A673 (cell line): ENCODE measurements around the gene MCM9.

Experiments used
- CTCF ChIP-seq: fragments of 300-800, 200-600 bp; sonication (generic); conservative IDR thresholded peaks from 2 replicates; pipeline ENCODE4 v1.5.1; 2017; ENCODE audit warnings: low read depth, mild to moderate bottlenecking, antibody characterized with exemption, low read length, moderate library complexity, mixed read lengths
- EZH2 ChIP-seq: fragments of 200-600 bp; sonication (generic); IDR thresholded peaks from 2 replicates; pipeline ENCODE4 v1.6.1; 2017; ENCODE audit warnings: borderline replicate concordance, low read depth, mild to moderate bottlenecking, mixed read lengths, antibody characterized with exemption, low read length; ENCODE audit not compliant: poor library complexity, severe bottlenecking

DNA sequence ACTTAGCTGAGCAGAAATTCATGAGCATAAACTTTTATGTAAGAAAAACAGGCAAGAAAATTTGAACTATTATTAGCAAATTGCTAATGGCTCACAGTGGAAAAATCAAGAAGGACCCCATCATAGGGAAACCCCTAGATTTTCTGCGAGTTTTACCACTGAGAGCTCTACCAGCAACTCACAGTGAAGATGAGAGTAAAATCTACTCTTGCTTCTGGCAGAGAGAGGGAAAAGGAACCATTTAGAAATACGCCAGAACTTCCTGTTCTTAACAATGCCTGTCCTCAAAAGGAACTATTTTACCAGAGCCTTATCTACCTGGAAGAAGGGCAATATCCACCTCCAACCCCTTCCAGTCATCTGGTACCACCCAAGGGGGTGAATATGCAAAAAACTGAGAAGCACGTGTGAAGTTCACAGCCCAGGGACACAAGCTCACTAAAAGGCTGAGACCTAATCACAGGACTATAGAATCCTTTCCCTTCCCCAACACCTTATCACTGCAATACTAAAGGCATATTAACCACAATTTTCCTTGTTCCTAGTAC is 75.4 kb downstream of the MCM9 start:
- no peak for TF ChIP-seq CTCF
- no peak for TF ChIP-seq EZH2
